Measurements from ENCODE around the gene CLASRP. TPM values are rescaled to one million over a fixed set of nuclear protein-coding genes. Genes with fewer than 3 reads are reported as not detected.

The CLASRP gene
- total RNA-seq, 1 donor from 2014 or later = 45.6 TPM

GRCh38 chr19:45051929-45052579, 13.2 kb downstream of the CLASRP start:
- intact Hi-C loops (cut with DNase I) = no loop called here
- no peak for DNase-seq (ENCODE audit: low spot score)

- intact Hi-C loops (cut with DNase I) = loop anchor here (5.0 kb wide), 1 partner anchor 150 kb away; the partner anchor contains the start of gene APOE
- no peak for DNase-seq (ENCODE audit: low spot score)
Measured at GRCh38 chr19:45056831-45057230, 18.0 kb downstream of the CLASRP start.

- DNase-seq (ENCODE audit: low spot score) = no peak
- intact Hi-C loops (cut with DNase I) = loop anchor here (5.0 kb wide), 1 partner anchor 150 kb away; the partner anchor contains the start of gene APOE
Measured at GRCh38 chr19:45057444-45057843, 18.6 kb downstream of the CLASRP start.

DNA sequence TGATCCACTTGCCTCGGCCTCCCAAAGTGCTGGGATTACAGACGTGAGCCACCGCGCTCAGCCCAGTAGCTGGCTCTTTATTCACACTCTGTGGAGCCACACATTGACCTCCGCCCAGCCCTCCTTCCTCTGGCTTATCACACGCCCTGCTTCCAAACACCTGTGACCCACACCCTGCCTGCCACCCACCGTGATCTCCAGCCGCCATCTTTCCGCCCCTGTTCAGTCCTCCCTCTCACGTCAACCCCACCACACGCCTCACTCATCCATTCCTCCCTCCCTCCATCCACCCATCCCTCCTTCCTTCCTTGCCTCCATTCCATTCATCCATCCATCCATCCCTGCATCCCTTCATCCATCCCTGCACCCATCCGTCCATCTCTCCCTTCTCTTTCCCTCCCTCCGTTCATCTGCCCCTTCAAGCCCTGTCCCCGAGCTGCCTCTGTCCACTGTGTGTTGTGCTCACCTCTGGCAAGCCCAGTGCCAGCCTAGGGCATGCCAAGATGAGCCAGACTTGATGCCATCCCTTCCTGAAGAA, 19.8 kb downstream of the CLASRP start:
- no peak for DNase-seq (ENCODE audit: low spot score)

GRCh38 chr19:45059258-45059965, 20.6 kb downstream of the CLASRP start:
- intact Hi-C loops (cut with DNase I) = loop anchor here (5.0 kb wide), 1 partner anchor 152 kb away; the partner anchor contains the start of gene APOE
- peak; percentile 85 for DNase-seq (ENCODE audit: low spot score)

More for the DNA sequence above, 19.8 kb downstream of the CLASRP start:
- intact Hi-C loops (cut with DNase I) = loop anchor here (5.0 kb wide), 1 partner anchor 151 kb away; the partner anchor contains the start of gene APOE

GRCh38 chr19:45061965-45062364, 23.1 kb downstream of the CLASRP start:
- intact Hi-C loops (cut with DNase I) = no loop called here
- no peak for DNase-seq (ENCODE audit: low spot score)

DNA sequence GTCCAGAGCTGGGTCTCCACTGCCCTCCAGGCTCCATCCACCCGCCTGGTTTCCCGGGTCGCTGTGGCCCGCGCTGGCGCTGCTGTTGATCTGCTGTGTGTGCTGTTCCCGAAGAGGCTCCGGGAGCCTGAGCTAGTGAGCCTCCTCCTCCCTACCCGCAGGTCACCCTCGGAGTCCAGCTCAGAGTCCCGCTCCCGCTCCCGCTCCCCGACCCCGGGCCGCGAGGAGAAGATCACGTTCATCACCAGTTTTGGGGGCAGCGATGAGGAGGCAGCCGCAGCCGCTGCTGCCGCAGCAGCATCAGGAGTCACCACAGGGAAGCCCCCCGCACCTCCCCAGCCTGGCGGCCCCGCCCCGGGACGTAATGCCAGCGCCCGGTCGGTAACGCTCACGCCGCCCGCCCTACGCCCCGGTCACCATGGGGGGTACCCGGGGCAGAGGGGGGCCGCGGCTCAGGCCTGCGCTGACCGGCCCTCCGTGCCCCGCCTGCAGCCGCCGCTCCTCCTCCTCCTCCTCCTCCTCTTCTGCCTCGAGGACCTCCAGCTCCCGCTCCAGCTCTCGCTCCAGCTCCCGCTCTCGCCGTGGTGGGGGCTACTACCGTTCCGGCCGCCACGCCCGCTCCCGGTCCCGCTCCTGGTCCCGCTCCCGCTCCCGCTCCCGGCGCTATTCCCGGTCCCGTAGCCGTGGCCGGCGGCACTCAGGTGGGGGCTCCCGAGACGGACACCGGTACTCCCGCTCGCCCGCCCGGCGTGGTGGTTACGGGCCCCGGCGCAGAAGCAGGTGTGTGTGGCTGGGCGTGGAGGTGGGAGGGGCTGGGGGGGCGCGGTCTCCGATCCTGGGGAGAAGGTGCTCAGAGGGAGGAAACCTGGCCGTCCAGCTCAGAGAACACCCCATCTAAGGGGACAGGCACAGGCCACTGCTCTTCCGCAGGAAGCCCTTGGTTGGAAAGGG, 25.3 kb downstream of the CLASRP start:
- intact Hi-C loops (cut with DNase I) = no loop called here
- DNase-seq (ENCODE audit: low spot score) = no peak

- DNase-seq (ENCODE audit: low spot score) = no peak
- intact Hi-C loops (cut with DNase I) = no loop called here
Measured at GRCh38 chr19:45066921-45067661, 28.2 kb downstream of the CLASRP start.

DNA sequence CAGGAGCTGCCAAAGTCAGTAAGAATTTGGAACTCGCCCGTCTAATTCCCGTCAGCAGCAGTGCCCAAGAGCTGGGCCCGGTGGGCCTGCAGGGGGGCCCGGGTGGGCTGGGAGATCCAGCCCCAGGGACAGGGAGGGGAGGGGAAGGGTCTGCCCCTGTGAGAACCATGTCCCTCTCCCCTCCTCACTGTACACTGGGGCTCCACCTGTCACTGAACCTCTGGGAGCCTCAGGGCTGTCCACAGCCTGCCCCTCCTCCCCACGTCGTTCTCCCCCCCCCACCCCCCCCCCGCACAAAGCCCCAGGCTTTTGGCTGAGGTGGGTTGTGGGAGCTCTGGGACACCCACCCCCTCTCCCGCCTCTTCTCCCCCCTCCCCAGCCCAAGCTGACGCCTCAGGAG, 29.2 kb downstream of the CLASRP start:
- intact Hi-C loops (cut with DNase I) = no loop called here
- no peak for DNase-seq (ENCODE audit: low spot score)

DNA sequence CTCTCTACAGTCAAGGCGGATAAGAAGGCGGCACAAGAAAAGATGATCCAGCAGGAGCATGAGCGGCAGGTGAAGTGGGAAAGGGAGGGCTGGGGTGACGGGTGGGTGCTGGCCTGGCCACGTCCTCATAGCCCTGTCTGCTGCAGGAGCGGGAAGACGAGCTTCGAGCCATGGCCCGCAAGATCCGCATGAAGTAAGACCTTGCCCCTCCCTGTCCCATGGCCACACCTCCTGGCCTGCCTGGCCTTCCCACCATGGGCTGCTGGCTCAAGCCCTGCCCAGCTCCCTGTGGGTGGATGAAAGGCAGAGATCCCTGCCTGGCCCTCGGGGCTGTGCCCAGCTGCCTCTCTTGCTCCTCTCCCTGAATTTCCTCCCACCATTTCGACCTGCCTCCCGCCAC, 30.2 kb downstream of the CLASRP start:
- no peak for DNase-seq (ENCODE audit: low spot score)
- intact Hi-C loops (cut with DNase I) = no loop called here

GRCh38 chr19:45070214-45070613, 31.4 kb downstream of the CLASRP start:
- DNase-seq (ENCODE audit: low spot score) = no peak
- intact Hi-C loops (cut with DNase I) = no loop called here

GRCh38 chr19:45070861-45071544, 32.2 kb downstream of the CLASRP start:
- peak; percentile 55 for DNase-seq (ENCODE audit: low spot score)
- intact Hi-C loops (cut with DNase I) = no loop called here

DNA sequence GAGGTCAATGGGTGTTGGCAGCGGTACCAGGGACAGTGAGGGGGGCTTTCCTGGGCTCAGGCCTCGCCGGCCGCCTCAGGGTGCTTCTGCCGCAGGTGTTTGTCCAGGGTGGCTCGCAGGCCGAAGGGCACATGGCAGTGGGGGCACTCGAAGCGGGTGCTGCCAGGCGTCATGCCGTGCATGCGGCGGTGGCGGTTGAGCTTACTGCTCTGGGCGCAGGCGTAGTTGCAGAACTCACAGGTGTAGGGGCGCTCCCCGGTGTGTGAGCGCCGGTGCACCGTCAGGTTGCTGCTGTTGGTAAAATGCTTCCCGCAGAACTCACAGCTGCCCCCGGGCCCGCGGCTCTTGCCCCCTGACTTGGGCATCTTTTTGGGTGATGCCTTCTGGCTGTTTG, 32.7 kb downstream of the CLASRP start:
- DNase-seq (ENCODE audit: low spot score) = no peak
- intact Hi-C loops (cut with DNase I) = no loop called here

DNA sequence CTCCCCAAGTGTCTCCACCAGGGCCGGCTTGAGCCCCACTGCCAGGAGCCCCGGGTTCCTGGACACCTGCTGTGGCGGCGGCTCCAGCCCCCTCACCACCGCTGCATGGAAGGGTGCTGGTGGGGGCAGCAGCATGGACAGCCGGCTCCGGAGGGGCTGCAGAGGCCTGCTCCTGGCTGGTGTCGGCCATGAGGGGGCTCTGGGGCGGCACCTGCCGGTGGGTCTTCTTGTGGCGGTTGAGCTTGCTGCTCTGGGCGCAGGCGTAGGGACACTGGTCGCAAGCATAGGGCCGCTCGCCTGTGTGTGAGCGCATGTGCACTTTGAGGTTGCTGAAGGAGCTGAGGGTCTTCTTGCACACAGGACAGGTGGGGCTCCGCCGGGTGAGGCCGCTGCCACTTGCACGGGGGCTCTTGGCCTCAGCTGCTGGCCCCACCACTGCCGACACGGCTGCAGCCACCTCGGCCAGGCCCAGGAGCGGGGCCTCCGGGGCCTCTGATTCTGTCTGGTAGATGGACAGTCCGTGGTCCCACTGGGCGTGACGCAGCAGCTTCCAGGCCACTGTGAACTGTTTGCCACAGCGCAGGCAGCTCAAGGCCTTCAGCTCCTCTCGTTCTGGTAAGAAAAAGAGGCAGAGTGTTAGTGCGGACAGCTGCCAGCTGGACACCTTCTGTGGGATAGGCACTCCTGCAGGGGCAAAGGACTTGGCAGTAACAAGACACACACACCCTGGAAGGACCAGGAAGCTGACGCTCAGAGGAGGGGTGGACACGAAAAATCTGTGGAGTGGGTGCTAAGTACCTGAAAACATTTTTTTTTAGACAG, 33.3 kb downstream of the CLASRP start:
- peak; percentile 67 for DNase-seq (ENCODE audit: low spot score)
- intact Hi-C loops (cut with DNase I) = no loop called here

- intact Hi-C loops (cut with DNase I) = loop anchor here (5.0 kb wide), 2 partner anchors 38 to 102 kb away; partner anchors contain the start of genes BLOC1S3, CLASRP and TRAPPC6A
- no peak for DNase-seq (ENCODE audit: low spot score)
Measured at GRCh38 chr19:45074744-45075300, 36.0 kb downstream of the CLASRP start.

- intact Hi-C loops (cut with DNase I) = loop anchor here (5.0 kb wide), 2 partner anchors 38 to 102 kb away; partner anchors contain the start of genes BLOC1S3, CLASRP and TRAPPC6A
- DNase-seq (ENCODE audit: low spot score) = peak; percentile 91
Measured at GRCh38 chr19:45075301-45076028, 36.6 kb downstream of the CLASRP start.

All from cardiac septum (tissue), 1 donor.